GM19328 (cell line): ENCODE data around the gene FBH1.
"Not testable (repeated sequence)": the region's sequence is repeated elsewhere in the genome, so short reads cannot be mapped to it uniquely, and the experiment has no call there.

Experiments used
- ATAC-seq: cut with Tn5 transposase; IDR thresholded peaks from one replicate; pipeline ENCODE4 v1.9.1; 2021; ENCODE audit warnings: mild to moderate bottlenecking, moderate library complexity; ENCODE audit not compliant: unreplicated experiment

Gene FBH1

DNA sequence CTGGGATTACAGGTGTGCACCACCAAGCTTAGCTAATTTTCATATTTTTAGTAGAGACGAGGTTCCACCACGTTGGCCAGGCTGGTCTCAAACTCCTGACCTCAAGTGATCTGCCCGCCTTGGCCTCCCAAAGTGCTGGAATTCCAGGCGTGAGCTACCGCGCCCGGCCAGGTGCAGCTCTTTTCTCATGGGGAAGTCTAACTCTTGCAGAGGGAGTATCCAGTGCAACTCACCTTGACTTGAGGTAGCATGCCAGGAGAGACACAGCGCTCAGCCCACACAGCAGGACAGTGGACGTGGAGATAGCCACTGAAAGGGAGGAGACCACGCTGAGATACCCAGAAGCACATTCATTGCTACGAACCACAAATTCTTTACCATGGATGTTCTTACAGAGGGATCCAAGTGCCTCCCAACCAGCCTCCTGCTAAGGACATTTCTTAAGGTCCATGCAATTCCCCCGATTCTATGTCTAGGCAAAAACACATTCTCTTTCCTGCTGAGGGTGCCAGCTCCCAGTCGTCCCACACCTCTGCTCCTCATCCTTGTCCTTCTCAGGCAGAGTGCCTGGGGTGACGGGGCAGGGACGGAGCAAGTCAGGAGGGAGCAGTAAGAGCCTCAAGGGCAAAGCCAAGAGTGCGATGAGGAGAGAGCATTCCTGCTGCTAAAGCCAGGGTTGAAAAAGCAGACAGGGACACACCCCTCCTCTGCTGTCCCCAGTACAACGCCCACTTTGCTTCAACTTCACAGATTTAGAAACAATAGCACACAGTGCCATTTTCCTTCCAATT is 66.3 kb downstream of the FBH1 start:
- ATAC-seq, result no peak

- ATAC-seq, result no peak
Measured at GRCh38 chr10:5958077-5958476, 68.0 kb downstream of the FBH1 start.

GRCh38 chr10:5958675-5959074 is 68.6 kb downstream of the FBH1 start:
- ATAC-seq, result no peak

DNA sequence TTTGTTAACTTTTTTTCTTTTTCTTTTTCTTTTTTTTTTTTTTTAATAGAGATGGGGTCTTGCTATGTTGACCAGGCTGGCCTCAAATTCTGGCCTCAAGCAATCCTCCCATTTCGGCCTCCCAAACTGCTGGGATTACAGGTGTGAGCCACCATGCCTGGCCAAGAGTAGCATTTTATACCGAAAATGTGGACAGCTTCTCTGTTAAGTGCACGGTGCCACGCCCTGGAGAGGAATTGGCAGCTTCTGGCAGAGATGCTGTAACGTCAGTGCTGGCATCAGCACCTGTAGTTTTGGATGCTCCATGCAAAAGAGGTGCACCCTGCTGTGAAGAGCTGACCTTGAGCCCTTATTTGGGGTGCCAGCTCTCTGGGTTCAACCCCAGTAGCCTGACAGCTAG is 69.1 kb downstream of the FBH1 start:
- ATAC-seq, result no peak

GRCh38 chr10:5959581-5960069 is 69.6 kb downstream of the FBH1 start:
- no peak for ATAC-seq

DNA sequence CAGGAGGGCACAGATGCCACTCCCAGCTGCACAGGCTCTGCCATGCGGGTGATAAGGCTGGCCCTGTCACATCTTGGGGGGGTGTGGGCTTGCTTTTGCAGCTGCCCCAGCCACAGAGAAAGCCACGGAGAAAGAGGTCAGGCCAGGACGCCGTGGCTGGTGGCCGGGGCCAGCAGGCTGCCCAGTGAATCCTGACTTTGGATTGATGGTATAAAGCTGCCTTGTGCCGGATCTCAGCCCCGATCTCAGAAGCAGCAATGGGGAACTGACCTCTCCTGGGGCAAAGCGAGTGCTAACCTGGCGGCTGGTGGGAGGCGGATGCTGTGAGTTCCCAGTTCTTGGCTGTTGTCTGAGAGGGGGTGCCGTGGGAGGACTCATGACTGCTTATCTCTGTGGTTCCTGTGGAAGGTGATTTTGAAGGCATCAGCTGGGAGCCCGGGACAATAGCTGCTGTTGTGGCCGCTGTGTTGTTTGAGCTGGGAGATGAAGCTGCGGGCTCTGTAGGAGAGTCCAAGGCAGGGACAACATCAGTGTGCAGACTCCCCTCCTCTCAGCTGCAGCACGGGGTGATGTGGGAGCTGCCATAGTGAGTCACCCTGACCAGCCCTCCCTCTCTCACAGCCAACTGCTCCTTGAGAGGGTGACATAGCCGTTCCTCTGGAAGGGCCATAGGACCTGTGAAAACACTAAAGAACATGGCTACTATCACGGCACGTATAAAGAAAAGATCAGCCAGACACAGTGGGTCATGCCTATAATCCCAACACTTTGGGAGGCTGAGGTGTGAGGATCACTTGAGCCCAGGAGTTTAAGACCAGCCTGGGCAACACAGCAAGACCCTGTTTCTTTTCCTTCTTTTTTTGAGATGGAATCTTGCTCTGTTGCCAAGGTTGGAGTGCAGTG is 70.3 kb downstream of the FBH1 start:
- ATAC-seq, result no peak

DNA sequence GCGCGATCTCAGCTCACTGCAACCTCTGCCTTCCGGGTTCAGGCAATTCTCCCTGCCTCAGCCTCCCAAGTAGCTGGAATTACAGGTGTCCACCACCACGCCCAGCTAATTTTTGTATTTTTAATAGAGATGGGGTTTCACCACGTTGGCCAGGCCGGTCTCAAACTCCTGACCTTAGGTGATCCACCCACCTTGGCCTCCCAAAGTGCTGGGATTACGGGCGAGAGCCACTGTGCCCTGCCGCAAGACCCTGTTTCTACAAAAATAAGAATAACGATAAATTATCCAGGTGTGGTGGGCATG is 70.9 kb downstream of the FBH1 start:
- not testable (repeated sequence) for ATAC-seq

- ATAC-seq, result no peak
Measured at GRCh38 chr10:5961405-5962100, 71.5 kb downstream of the FBH1 start.

GRCh38 chr10:5962358-5962940 is 72.4 kb downstream of the FBH1 start:
- not testable (repeated sequence) for ATAC-seq

DNA sequence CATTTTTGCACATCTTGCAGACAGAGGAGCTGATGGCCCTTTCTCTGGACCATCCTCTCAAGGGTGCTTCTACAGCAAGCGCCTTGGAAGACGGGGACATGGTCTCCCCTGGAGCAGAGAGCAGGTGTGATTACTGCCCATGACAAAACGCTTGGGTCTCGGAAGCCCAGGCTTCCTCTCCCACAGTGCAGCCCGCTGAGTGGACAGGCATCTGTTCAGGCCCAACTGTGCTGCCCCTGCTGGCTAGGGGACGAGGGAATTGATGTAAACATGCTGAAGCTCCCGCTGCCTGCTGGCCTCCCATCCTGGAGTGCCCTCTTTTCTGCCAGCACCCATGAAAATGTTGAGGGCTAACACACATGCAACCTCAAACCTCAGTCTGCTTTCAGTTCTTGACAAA is 73.0 kb downstream of the FBH1 start:
- no peak for ATAC-seq

DNA sequence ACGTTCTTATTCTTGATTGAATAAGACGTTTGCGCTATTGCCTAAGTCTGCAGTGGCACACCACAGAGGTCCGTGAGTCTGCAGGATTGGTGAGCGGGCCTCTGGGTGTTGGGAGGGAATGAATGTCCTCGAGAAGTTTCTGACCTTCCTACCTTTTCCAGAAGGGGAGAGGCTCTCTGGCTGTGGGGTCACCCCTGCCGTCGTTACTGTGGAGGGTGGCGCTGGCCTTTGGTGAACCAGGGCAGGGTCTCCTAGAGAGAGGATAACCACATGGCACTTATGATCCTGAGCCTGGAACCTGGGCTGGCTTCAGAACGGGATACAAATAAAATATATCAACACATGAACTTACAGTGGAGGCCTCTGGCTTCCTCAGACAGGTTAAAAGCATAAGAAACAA is 73.5 kb downstream of the FBH1 start:
- ATAC-seq, result no peak

- no peak for ATAC-seq
Measured at GRCh38 chr10:5964736-5965135, 74.7 kb downstream of the FBH1 start.

- no peak for ATAC-seq
Measured at GRCh38 chr10:5965266-5965665, 75.2 kb downstream of the FBH1 start.

DNA sequence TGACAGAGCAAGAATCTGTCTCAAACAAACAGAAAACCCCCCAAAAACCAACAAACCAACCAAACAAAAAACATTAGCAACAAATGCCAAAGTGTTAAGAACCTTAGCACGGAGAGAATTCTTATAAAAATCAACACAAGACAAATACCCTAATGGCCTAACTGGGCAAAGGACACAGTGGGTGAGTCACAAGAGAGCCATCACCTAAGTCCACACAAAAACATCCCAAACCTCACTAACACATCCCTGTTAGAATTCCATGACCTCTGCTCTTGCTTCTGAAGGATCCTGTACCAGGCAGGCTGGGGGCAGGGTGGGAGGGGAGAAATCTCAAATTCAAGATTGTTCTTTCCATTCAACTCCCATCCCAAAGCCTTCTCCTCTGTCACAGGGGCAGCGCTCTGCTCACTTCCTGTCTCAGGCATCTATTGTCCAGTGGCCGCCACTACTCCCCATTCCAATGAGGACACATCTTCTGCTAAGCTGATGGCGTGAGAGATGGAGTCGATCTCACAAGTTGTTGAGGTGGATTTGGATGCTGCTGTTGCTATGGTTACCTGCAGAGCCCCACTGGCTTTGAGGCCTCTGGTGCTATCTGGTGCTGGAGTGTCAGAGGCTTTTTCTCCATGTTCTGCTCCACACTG is 78.1 kb downstream of the FBH1 start:
- no peak for ATAC-seq

DNA sequence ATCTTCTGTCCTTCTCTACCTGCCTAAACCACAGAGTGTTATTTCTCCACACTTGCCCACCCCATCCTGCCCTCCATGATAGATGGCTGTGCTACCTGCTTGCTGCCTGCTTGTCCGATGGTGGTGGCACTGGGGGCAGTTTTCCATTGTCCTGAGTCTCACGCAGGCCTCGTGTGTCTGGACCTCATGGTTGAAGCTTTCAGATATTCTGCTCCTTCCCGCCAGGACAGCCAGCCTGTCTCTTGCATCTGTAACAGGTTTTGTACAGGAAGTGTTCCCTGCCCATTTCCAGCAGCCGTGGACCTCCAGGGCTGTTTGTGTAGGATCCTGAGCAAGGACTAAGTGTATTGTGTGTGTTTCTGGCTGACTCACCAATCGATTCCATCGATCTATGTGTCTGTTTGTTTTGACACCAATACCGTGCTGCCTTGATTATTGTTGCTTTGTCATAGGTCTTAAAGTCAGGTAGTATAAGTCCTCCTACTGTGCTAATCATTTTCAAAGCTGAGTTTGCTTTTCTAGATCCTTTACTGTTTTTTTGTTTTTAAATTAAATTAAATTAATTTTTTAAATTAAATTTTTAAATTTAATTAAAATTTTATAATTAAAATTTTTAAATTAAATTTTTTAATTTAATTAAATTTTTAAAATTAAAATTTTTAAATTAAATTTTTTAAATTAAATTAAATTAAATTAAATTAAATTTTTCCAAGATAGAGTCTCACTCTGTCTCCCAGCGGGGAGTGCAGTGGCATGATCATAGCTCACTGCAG is 78.8 kb downstream of the FBH1 start:
- no peak for ATAC-seq

DNA sequence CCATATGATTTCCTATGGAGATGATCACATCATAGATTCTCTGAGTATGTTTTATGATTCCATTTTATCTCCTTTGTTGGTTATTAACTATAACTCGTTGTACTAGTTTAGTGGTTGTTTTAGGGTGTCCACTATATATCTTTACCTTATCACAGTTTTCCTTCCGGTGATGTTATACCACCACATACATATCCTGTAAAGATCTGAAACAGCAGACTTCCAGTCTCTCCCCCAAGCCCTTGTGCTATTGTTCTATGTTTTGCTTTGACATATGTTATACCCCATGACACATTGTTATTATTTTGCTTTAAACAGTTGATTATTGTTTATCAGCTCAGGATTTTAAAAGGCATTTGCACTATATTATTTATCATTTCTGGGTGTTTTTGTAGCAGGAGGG is 80.0 kb downstream of the FBH1 start:
- ATAC-seq, result no peak

- no peak for ATAC-seq
Measured at GRCh38 chr10:5970527-5970926, 80.5 kb downstream of the FBH1 start.

GRCh38 chr10:5971315-5971832 is 81.3 kb downstream of the FBH1 start:
- ATAC-seq, result no peak

DNA sequence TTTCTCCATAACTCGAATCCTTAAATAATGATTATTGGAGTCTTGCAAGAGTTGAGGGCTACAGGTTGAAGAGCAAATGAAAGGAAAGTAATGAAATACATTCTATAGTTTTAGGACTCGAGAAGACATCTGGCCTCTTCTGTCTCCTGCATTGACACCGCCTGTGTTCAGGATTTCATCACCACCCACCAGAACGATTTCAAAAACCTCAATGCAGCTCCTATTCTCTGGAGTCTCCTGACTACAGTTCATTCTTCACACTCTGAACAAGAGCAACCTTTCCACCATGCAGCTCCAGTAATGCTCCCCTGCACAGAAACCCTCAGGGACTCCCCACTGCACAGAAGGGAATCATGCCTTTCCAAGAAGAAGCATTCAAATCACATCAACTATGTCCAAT is 81.8 kb downstream of the FBH1 start:
- ATAC-seq, result no peak

DNA sequence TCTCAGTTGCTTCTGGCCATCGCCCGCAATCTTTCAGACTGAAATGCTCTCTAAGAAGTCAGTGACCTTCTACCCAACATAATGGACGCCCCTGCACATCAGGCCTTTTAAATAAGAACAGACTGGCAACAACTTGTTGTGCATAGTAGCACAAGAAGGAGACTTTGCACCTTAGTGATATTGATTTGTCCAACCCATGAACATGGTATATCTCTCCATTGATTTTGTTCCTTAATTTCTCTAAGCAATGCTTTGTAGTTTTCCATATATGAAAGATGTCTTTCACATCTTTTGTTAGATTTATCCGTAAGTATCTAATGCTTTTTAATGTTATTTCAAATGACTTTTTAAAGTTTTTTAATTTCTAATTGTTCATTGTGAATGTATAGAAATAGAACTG is 83.0 kb downstream of the FBH1 start:
- ATAC-seq, result no peak
